Omental fat pad (tissue), 4 donors: ENCODE measurements around the gene TPGS1. TPM values are rescaled to one million over a fixed set of nuclear protein-coding genes. Genes with fewer than 3 reads are reported as not detected.

Source experiments
- ATAC-seq: fragments of 150-250 bp; one replicate; pipeline ENCODE4 v1.9.1; 2016; ENCODE audit warnings: mild to moderate bottlenecking, moderate library complexity; ENCODE audit not compliant: low FRiP score
- DNase-seq: peaks from one replicate; pipeline ENCODE4 v3.0.0-alpha.2; 2019; ENCODE audit warnings: low spot score
- total RNA-seq, 4 donors: library from RNA; depleted of rRNA; stranded (reverse); fragments of >200 nt; gene quantifications; one replicate each; pipeline ENCODE4 v1.1.0, GENCODE V29; 2016
- TF ChIP-seq, protein P1 (sequence below), 3 donors: fragments of 450-650 bp; IDR thresholded peaks; one replicate each; pipeline ENCODE4 v1.5.1; 2016 to 2017; ENCODE audit warnings: antibody characterized with exemption in 3 of 3, mild to moderate bottlenecking in 3 of 3, moderate library complexity in 2 of 3

The TPGS1 gene
- total RNA-seq, 4 donors from 2014 or later: 45.5 to 61.2 (median 46.1) TPM

DNA sequence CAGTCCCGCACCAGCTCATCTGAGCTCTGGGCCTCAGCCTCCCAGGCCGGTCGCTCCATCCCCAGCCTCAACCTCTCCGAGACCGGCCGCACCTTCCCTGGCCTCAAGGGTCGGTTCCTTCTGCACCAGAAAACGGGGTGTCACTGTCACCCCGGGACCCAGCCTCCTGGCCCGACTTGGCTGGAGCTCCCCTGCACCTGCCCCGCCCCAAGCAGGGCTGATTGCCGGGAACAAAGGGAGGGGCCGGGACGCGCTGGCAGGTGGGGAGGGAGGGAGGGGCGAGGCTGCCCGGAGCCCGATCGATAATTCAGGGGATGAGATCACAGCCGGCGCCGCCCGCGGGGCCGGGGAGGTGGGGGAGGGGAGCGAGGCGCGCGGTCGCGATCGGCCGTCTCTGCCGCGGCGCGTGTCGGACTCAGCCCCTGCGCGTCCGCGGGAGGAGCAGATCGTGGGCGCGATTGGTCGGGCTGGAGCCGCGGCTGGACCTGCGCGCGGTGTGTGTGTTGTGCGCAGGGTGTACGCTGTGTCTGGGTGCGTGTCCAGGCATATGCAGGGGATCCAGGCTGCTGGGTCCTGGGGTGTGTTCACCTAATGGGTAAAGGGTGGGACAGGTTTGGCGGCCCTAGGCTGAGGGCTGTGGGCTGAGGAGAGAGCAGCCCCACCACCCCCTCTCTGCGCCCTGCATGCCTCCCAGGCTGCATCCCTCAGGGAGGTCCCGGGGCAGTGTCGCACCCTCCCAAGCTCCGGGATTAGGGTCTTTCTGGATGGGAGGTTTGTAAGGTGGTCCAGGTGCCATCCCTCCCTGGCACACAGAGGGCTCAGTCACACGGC, 45.4 kb upstream of the TPGS1 start:
- ATAC-seq: peak; percentile 33
- TF ChIP-seq, protein P1, sequence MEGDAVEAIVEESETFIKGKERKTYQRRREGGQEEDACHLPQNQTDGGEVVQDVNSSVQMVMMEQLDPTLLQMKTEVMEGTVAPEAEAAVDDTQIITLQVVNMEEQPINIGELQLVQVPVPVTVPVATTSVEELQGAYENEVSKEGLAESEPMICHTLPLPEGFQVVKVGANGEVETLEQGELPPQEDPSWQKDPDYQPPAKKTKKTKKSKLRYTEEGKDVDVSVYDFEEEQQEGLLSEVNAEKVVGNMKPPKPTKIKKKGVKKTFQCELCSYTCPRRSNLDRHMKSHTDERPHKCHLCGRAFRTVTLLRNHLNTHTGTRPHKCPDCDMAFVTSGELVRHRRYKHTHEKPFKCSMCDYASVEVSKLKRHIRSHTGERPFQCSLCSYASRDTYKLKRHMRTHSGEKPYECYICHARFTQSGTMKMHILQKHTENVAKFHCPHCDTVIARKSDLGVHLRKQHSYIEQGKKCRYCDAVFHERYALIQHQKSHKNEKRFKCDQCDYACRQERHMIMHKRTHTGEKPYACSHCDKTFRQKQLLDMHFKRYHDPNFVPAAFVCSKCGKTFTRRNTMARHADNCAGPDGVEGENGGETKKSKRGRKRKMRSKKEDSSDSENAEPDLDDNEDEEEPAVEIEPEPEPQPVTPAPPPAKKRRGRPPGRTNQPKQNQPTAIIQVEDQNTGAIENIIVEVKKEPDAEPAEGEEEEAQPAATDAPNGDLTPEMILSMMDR (IDR thresholded peaks at IDR 0.05): no peak

DNA sequence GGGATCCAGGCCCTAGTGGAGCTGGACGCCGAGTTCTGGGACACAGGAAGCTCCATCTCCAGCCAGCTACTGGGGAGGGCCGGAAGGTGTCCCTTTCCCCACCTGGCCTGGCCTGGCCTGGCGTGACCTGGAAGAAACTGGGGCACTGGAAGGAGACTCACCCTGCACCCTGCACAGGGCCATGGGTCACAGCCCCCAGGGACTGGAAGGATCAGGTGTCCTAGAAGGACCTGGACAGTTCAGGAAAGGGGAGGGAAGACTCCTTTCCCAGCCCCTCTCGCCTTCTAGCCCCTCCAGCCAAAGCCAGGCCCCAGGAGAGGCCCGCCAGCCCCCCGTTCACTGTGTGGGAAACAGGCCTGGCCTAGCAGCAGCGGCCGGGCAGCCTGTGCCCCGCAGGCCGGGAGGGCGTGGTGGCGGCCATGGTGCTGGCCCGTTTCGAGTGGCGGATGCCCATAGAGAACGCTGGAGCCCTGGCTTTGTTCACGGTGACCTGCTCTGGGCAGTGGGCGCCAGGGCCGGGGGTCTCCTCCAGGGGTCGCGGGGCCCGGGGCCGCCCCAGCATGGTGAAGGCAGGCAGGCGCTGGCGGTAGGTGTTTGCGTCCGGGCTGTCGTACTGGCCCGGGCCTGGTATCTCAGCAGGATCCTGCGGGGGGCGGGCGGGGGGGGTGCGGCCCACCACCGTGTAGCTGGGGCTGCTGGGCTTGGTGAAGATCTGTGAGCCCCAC, 43.7 kb upstream of the TPGS1 start:
- DNase-seq (no peak), ATAC-seq (no peak)
- TF ChIP-seq, protein P1 (IDR thresholded peaks at IDR 0.05): no peak

More for the DNA sequence above, 45.4 kb upstream of the TPGS1 start:
- DNase-seq: no peak

DNA sequence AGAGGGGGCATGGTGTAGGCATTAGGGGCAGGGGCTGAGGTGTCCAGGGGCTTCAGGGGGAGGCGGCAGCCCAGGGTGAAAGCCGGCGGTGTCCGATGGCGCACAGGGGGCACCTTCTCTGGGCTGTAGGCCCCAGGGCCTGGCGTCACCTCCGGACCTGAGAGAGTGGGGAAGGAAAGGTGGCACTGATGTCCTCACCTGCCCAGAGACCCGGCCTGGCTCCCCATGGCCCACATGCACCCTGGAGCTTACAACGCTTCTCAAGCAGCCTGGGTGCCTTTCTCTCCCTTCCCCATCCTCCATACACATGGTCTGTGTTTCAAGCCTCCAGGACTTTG, 43.1 kb upstream of the TPGS1 start:
- TF ChIP-seq, protein P1 (IDR thresholded peaks at IDR 0.05): no peak
- no peak for DNase-seq
- no peak for ATAC-seq

DNA sequence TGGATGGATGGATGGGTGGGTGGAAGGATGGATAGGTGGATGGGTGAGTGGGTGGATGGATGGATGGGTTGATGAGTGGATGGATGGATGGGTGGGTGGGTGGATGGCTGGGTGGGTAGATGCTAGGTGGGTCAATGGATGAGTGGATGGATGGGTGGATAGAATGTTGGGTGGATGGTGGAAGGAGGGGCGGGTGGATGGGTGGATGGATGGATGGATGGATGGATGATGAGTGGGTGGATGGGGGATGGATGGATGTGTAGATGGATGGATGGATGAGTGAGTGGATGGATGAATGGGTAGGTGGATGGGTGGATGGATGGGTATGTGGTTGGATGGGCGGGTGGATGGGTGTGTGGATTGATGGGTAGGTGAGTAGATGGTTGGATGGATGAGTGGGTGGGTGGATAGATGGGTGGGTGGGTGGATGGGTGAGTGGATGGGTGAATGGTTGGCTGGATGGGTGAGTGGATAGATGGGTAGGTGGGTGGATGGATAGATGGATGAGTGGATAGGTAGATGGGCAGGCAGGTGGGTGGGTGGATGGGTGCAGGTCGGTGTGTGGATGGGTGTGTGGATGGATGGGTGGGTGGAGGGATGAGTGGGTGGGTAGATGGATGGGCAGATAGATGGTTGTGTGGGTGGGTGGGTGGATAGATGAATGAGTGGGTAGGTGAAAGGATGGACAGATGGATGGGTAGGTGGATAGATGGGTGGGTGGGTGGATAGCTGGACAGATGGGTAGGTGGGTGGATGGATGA, 42.1 kb upstream of the TPGS1 start:
- ATAC-seq: no peak
- TF ChIP-seq, protein P1 (IDR thresholded peaks at IDR 0.05): no peak

DNA sequence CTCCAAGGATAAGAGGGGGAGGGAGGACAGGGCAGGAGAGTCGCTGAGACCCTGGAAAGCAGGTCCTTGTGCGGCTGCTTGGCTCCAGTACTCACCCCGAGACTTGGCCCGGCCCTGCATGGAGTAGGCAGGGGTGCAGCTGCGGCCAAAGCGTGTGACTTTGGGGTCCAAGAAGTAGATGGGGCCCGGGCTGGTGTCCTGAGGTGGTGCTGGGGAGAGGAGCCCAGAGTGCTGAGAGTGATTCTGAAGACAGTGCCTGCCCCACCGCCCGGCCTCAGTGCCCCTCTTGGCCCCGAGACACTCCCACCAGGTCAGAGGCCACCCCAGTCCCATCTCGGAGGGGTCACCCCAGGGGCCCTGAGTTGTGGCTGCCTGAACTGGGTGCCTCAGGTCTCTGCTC, 39.7 kb upstream of the TPGS1 start:
- no peak for ATAC-seq
- TF ChIP-seq, protein P1 (IDR thresholded peaks at IDR 0.05): no peak
- DNase-seq: no peak

More for the DNA sequence above, 42.1 kb upstream of the TPGS1 start:
- no peak for DNase-seq

DNA sequence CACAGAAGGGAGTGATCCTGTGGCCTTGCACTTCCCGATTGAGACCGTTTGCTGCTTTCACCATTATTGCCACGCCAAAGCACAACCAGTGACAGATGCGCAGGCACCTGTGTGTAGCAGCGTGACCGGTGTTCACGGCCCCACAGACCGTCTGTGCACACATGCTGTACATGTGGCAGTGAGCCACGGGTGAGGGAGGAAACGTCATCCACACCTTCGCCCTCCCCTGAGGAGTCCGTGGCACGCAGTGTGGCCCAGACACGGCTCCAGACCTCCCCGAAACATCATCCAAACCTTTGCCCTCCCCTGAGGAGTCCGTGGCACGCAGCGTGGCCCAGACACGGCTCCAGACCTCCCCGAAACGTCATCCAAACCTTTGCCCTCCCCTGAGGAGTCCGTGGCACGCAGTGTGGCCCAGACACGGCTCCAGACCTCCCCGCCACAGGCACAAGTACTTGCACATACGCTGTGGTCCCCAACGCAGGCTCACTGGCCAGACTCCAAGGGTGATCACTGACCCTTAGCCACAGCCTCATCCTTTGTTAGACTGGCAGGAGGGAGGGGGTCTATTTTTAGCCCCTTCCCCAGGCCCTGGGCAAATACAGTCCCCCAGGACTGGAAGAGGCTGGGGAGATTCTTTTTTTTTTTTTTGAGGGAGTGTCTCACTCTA, 38.6 kb upstream of the TPGS1 start:
- DNase-seq: no peak
- no peak for ATAC-seq
- TF ChIP-seq, protein P1 (IDR thresholded peaks at IDR 0.05): no peak
